Stomach (tissue), 4 donors: ENCODE measurements around the gene SLIT1.

Experiments
- CTCF ChIP-seq, 7 experiments: fragments of 450-650 bp in 4 of 7; fragments of 200-600 bp in 3 of 7; sonication (generic) in 3 of 7; IDR thresholded peaks; one replicate each; pipeline ENCODE4 v1.5.1; 2016 to 2019; ENCODE audit warnings: antibody characterized with exemption in 7 of 7, control low read depth in 2 of 7, mild to moderate bottlenecking in 1 of 7
- POLR2AphosphoS5 ChIP-seq, 3 donors: sonication (generic); formaldehyde crosslinking; IDR thresholded peaks; one replicate each; pipeline ENCODE4 v1.6.1; 2016; ENCODE audit warnings: antibody characterized with exemption in 3 of 3

- TF ChIP-seq CTCF (IDR thresholded peaks at IDR 0.05) (no peak), POLR2AphosphoS5 (IDR thresholded peaks at IDR 0.05) (no peak)
Measured at GRCh38 chr10:97163781-97164501, 21.8 kb downstream of the SLIT1 start.
